ENCODE results near the gene ARL3.

The ARL3 gene

GRCh38 chr10:102731222-102731800 is 17.1 kb upstream of the ARL3 start:
- no peak for TF ChIP-seq CTCF (IDR thresholded peaks at IDR 0.05; ENCODE audit: low read depth, low read length, missing control alignments)
- in situ Hi-C loops (cut with HindIII; ENCODE audit: low pct_ligation_motif_present, low sequenced_read_pairs) = loop anchor here (25.0 kb wide), 1 partner anchor 181 kb away; the partner anchor contains the start of gene CNNM2
- Histone ChIP-seq H3K36me3 (replicated peaks) (no peaks in the 10 kb centered on the region), H3K4me3 (ENCODE audit: low read depth, low read length) (no peak overlapping the region), H3K27ac (no peak overlapping the region), H3K27me3 (replicated peaks) (no peaks in the 10 kb centered on the region)
- no peak for DNase-seq

- H3K4me3 ChIP-seq (ENCODE audit: low read depth, low read length) = no peak overlapping the region
- in situ Hi-C loops (cut with HindIII; ENCODE audit: low pct_ligation_motif_present, low sequenced_read_pairs) = loop anchor here (25.0 kb wide), 1 partner anchor 183 kb away; the partner anchor contains the start of gene CNNM2
- peak; percentile 79 for DNase-seq
- TF ChIP-seq CTCF (IDR thresholded peaks at IDR 0.05; ENCODE audit: low read depth, low read length, missing control alignments) = peak; percentile 95
- H3K27me3 ChIP-seq (replicated peaks) = no peaks in the 10 kb centered on the region
- no peak overlapping the region for H3K27ac ChIP-seq
- H3K36me3 ChIP-seq (replicated peaks) = no peaks in the 10 kb centered on the region
Observed at GRCh38 chr10:102729029-102730026, 15.1 kb upstream of the ARL3 start.

DNA sequence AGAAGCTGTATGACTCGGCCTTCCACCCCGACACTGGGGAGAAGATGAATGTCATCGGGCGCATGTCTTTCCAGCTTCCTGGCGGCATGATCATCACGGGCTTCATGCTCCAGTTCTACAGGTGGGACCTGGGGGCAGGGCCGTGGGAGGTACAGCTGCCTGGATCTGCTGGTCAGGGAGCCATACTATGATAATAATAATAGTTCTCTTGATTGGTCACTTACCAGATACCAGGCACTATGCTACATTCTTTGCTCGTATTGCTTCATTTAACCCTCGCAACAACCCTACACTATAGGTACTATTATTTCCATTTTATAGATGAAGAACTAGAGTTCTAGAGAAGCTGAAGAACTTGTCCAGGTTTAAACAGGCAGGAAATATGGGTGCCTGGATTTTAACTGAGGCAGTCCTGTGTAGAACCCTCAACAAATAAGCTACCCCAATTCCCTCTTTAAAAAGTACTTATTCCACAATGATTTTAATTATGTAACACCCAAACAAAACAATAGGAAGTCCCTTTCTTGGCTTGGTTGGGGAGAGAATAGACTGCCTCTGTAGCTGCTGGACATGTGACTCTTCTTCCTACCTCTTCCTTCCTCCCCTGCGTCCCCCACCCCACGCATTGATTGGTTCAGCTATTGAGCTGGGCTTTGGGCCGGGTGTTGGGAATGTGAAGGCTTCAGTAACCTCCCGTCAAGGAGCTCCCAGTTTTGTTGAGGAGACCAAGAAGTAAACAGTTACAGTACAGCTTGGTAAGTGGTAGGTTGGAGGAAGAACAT is 13.0 kb upstream of the ARL3 start:
- in situ Hi-C loops (cut with HindIII; ENCODE audit: low pct_ligation_motif_present, low sequenced_read_pairs) = loop anchor here (25.0 kb wide), 1 partner anchor 185 kb away; the partner anchor contains the start of gene CNNM2
- no peak overlapping the region for H3K4me3 ChIP-seq (ENCODE audit: low read depth, low read length)
- no peak overlapping the region for H3K27ac ChIP-seq
- TF ChIP-seq CTCF (IDR thresholded peaks at IDR 0.05; ENCODE audit: low read depth, low read length, missing control alignments) = no peak
- no peak for DNase-seq
- no peaks in the 10 kb centered on the region for H3K36me3 ChIP-seq (replicated peaks)
- no peaks in the 10 kb centered on the region for H3K27me3 ChIP-seq (replicated peaks)

DNA sequence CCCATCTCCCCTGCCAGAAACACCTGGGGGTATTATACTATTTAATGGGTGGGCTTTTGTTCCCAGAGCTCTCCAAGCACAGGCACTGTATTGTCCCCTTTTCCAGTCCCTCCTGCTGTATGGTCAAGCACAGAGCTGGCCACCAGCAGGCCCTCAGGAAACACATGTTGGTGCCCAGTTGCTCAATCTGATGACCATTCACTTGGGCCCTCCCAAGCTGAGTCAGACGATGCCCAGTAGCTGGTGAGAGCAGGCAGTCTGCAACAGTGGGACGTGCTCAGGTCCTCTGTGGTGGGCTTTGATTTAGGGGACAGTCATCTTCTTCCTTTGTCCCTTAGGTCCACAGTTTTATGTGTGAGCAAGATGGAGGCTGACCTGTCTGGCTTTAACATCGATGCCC is 12.1 kb upstream of the ARL3 start:
- no peaks in the 10 kb centered on the region for H3K27me3 ChIP-seq (replicated peaks)
- in situ Hi-C loops (cut with HindIII; ENCODE audit: low pct_ligation_motif_present, low sequenced_read_pairs) = loop anchor here (25.0 kb wide), 1 partner anchor 186 kb away; the partner anchor contains the start of gene CNNM2
- DNase-seq = no peak
- no peak for TF ChIP-seq CTCF (IDR thresholded peaks at IDR 0.05; ENCODE audit: low read depth, low read length, missing control alignments)
- H3K4me3 ChIP-seq (ENCODE audit: low read depth, low read length) = no peak overlapping the region
- H3K36me3 ChIP-seq (replicated peaks) = no peaks in the 10 kb centered on the region
- H3K27ac ChIP-seq = no peak overlapping the region

- Histone ChIP-seq H3K27ac (no peak overlapping the region), H3K4me3 (ENCODE audit: low read depth, low read length) (no peak overlapping the region), H3K36me3 (replicated peaks) (no peaks in the 10 kb centered on the region), H3K27me3 (replicated peaks) (no peaks in the 10 kb centered on the region)
- in situ Hi-C loops (cut with HindIII; ENCODE audit: low pct_ligation_motif_present, low sequenced_read_pairs) = no loop called here
- no peak for DNase-seq
- no peak for TF ChIP-seq CTCF (IDR thresholded peaks at IDR 0.05; ENCODE audit: low read depth, low read length, missing control alignments)
Observed at GRCh38 chr10:102723989-102724388, 9.8 kb upstream of the ARL3 start.
